Measurements from ENCODE around the gene LRRN4CL.

DNA sequence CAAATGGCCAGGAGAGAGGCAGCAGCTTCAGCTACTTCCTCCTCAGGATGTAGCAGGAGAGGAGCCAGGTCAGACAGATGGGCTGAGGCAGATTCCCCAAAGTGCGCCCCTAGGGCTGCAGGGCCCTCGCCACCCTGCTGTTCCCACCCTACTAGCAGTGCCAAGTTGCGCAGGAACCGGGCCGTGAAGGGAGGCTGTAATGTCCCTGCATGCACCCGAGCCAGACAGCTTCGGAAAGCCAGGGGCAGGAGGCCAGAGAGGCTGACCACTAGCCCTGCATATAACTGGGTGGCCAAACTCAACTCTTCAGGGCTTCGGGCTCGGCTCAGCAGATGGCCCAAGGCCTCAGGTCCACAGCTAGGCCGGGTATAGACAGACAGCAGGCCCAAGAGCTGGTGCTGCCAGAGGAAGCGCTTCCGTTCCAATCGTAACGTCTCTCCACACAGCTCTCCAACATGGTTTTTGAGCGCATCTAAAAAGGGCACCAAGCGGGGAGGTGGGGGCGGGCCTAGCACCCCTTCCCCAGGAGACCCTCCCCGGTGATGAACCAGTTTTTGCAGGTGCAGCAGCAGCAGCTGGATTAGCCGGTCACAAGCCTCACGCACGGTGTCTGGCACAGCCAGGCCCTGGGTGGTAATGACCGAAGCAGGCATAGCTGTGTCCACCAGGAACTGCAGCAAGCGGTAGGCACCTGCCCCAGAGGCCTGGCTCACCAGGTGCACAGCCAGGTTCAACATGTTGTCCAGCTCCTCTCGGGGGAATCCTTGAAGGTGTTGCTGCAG is 41.0 kb downstream of the LRRN4CL start:
- TF ChIP-seq, protein P1, sequence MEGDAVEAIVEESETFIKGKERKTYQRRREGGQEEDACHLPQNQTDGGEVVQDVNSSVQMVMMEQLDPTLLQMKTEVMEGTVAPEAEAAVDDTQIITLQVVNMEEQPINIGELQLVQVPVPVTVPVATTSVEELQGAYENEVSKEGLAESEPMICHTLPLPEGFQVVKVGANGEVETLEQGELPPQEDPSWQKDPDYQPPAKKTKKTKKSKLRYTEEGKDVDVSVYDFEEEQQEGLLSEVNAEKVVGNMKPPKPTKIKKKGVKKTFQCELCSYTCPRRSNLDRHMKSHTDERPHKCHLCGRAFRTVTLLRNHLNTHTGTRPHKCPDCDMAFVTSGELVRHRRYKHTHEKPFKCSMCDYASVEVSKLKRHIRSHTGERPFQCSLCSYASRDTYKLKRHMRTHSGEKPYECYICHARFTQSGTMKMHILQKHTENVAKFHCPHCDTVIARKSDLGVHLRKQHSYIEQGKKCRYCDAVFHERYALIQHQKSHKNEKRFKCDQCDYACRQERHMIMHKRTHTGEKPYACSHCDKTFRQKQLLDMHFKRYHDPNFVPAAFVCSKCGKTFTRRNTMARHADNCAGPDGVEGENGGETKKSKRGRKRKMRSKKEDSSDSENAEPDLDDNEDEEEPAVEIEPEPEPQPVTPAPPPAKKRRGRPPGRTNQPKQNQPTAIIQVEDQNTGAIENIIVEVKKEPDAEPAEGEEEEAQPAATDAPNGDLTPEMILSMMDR (IDR thresholded peaks at IDR 0.05 in 4 of 5, conservative IDR thresholded peaks at IDR 0.05 in 1 of 5) = no peak
- no peak for TF ChIP-seq POLR2A (IDR thresholded peaks at IDR 0.05)

Measured in gastrocnemius medialis (tissue), 4 donors.